ENCODE results near the gene GSTM1. TPM values are rescaled to one million over a fixed set of nuclear protein-coding genes. Genes with fewer than 3 reads are reported as not detected.

The GSTM1 gene
- total RNA-seq, 1 donor from 2014 or later: 22.2 TPM

DNA sequence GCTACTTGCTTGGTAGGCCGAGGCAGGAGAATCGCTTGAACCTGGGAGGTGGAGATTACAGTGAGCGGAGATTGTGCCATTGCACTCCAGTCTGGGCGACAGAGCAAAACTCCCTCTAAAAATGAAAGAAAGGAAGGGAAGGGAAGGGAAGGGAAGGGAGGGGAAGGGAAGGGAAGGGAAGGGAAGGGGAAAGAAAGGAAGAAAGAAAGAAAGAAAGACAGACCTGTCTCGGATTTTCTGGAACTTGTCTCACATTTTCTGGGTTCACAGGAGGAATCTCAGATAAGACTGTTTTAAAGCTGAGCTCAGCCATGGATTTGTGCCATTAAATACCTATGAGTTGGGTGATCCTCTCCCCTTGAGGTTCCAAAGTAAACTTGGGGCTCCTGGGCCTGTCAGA, 37.3 kb downstream of the GSTM1 start:
- Mint-ChIP-seq H3K9me3 (no peaks in the 10 kb centered on the region), H3K27me3 (peaks cover 8% of the 10 kb centered on the region), H3K27ac (no peak overlapping the region), H3K4me1 (no peaks in the 10 kb centered on the region), H3K36me3 (ENCODE audit: low read depth) (no peaks in the 10 kb centered on the region), H3K4me3 (no peak overlapping the region)
- ATAC-seq (ENCODE audit: low read depth): no peak
- intact Hi-C loops (cut with micrococcal nuclease): no loop called here
- TF ChIP-seq, protein P1, sequence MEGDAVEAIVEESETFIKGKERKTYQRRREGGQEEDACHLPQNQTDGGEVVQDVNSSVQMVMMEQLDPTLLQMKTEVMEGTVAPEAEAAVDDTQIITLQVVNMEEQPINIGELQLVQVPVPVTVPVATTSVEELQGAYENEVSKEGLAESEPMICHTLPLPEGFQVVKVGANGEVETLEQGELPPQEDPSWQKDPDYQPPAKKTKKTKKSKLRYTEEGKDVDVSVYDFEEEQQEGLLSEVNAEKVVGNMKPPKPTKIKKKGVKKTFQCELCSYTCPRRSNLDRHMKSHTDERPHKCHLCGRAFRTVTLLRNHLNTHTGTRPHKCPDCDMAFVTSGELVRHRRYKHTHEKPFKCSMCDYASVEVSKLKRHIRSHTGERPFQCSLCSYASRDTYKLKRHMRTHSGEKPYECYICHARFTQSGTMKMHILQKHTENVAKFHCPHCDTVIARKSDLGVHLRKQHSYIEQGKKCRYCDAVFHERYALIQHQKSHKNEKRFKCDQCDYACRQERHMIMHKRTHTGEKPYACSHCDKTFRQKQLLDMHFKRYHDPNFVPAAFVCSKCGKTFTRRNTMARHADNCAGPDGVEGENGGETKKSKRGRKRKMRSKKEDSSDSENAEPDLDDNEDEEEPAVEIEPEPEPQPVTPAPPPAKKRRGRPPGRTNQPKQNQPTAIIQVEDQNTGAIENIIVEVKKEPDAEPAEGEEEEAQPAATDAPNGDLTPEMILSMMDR (IDR thresholded peaks at IDR 0.05): no peak
- POLR2A ChIA-PET: no interaction called here
- CTCF ChIA-PET: no interaction called here
- no peak for DNase-seq

DNA sequence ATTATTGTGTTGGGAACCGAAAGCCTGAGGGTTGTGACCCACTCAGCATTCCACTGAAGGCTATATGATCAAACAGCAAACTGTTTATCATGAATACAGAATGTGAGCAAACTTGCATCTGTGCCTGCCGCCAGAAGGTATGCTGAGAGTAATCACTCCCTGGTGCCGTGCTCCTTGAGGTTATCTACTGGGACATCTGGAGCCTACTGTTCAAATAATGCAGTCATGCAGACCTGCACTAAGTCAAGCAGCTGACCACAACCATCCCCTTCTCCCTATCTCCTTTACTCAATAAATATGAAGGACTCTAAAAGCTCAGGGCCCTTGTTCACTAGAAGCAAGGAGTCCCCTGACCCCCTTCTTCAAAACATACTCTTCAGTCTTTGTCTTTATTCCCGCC, 37.9 kb downstream of the GSTM1 start:
- POLR2A ChIA-PET: no interaction called here
- H3K36me3 Mint-ChIP-seq (ENCODE audit: low read depth): no peaks in the 10 kb centered on the region
- no peak overlapping the region for H3K4me3 Mint-ChIP-seq
- TF ChIP-seq, protein P1 (IDR thresholded peaks at IDR 0.05): no peak
- no peaks in the 10 kb centered on the region for H3K9me3 Mint-ChIP-seq
- no peaks in the 10 kb centered on the region for H3K4me1 Mint-ChIP-seq
- DNase-seq (no peak), ATAC-seq (ENCODE audit: low read depth) (no peak)
- peaks cover 8% of the 10 kb centered on the region for H3K27me3 Mint-ChIP-seq
- no peak overlapping the region for H3K27ac Mint-ChIP-seq
- intact Hi-C loops (cut with micrococcal nuclease): no loop called here
- CTCF ChIA-PET: no interaction called here

DNA sequence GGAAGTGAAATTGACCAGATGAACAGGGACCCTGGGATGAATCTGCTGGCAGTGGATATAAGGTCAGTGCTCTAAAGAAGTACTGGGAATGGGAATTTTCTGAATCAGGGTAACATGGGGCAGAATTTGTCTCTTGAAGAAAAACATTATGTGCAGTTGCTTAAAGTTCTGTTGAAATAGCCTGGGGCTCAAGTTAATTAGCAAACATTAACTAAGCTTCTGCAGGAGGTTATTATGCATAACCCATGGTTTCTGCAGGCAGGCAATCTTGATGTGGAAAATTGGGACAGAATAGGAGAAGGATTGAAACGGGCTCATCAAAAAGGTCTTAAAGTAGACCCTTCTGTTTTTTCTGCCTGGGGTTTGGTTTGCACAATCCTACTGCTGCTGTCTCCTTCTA, 38.4 kb downstream of the GSTM1 start:
- H3K9me3 Mint-ChIP-seq: no peaks in the 10 kb centered on the region
- intact Hi-C loops (cut with micrococcal nuclease): no loop called here
- no peaks in the 10 kb centered on the region for H3K36me3 Mint-ChIP-seq (ENCODE audit: low read depth)
- DNase-seq: no peak
- CTCF ChIA-PET: no interaction called here
- H3K27me3 Mint-ChIP-seq: peaks cover 8% of the 10 kb centered on the region
- POLR2A ChIA-PET: no interaction called here
- no peaks in the 10 kb centered on the region for H3K4me1 Mint-ChIP-seq
- no peak overlapping the region for H3K27ac Mint-ChIP-seq
- no peak overlapping the region for H3K4me3 Mint-ChIP-seq
- ATAC-seq (ENCODE audit: low read depth): no peak
- TF ChIP-seq, protein P1 (IDR thresholded peaks at IDR 0.05): no peak

DNA sequence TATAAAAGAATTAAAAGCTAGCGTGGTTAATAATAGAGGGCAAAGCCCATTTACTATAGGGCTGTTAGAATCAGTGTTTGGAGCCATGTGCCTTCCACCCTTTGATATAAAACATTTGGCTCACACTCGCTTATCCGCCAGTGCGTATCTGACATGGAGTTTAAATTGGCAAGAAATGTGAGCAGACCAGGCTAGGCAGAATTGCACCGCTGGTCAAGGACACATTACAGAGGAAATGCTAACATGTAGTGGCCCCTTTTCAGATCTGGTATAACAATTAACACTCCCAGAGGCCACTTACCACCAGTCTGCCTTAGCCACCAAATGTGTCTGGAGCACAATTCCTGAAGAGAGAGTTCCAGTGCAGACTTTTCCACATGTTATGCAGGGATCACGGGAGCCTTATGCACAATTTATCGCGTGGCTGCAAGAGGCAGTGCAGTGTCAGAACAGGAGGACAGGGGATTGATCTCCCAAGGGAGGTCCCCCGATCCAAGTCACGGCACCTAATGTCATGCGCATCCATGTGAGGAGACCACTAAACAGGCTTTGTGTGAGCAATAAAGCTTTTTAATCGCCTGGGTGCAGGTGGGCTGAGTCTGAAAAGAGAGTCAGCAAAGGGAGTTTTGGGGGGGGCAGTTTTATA, 39.2 kb downstream of the GSTM1 start:
- TF ChIP-seq, protein P1 (IDR thresholded peaks at IDR 0.05): no peak
- CTCF ChIA-PET: no interaction called here
- POLR2A ChIA-PET: no interaction called here
- Mint-ChIP-seq H3K4me1 (no peaks in the 10 kb centered on the region), H3K27ac (no peak overlapping the region), H3K9me3 (no peaks in the 10 kb centered on the region), H3K4me3 (no peak overlapping the region), H3K27me3 (peaks cover 12% of the 10 kb centered on the region), H3K36me3 (ENCODE audit: low read depth) (no peaks in the 10 kb centered on the region)
- no peak for DNase-seq
- intact Hi-C loops (cut with micrococcal nuclease): no loop called here
- ATAC-seq (ENCODE audit: low read depth): no peak

DNA sequence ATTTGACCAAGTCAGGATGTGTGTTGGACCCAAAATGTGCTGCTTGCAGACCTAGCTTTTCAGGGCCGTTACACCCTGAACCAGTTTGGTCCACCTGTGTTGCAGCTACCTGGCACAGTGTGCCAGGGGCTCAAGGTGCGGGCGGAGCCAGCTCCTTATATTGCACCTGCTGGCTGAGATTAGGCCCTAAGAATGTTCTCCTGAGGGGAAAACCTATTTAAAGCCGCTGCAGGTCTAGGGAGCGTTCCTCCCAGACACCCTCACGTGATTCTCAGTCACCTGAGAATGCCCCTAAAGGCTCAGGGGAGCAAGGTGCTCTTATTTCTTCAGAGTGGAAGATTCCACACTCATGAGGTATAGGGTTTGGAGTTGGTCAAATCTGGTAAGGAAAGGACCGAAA, 41.3 kb downstream of the GSTM1 start:
- intact Hi-C loops (cut with micrococcal nuclease): no loop called here
- ATAC-seq (ENCODE audit: low read depth): no peak
- Mint-ChIP-seq H3K4me3 (no peak overlapping the region), H3K36me3 (ENCODE audit: low read depth) (no peaks in the 10 kb centered on the region), H3K27ac (no peak overlapping the region), H3K4me1 (no peaks in the 10 kb centered on the region), H3K27me3 (peaks cover 9% of the 10 kb centered on the region), H3K9me3 (no peaks in the 10 kb centered on the region)
- ChIA-PET CTCF (no interaction called here), POLR2A (no interaction called here)
- TF ChIP-seq, protein P1 (IDR thresholded peaks at IDR 0.05): no peak
- DNase-seq: no peak

Measured in activated B cell treated with CpG ODN at 0.5 μM for 24 hours (primary cell).